Measurements from ENCODE around the gene FTH1.
"Not testable (repeated sequence)": the region's sequence is repeated elsewhere in the genome, so short reads cannot be mapped to it uniquely, and the experiment has no call there.

DNA sequence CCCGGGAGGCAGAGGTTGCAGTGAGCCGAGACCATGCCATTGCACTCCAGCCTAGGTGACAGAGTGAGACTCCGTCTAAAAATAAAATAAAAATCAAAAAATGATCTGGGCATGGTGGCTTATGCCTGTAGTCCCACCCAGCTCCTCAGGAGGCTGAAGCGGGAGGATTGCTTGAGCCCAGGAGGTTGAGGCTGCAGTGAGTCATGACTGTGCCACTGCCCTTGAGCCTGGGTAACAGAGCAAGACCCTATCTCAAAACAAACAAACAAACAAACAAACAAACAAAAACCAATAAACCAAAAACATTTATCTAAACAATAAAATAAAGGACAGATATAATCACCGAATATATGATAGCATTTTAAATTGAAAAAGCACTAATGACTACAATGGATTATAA, 13.8 kb downstream of the FTH1 start:
- TF ChIP-seq, protein P1, sequence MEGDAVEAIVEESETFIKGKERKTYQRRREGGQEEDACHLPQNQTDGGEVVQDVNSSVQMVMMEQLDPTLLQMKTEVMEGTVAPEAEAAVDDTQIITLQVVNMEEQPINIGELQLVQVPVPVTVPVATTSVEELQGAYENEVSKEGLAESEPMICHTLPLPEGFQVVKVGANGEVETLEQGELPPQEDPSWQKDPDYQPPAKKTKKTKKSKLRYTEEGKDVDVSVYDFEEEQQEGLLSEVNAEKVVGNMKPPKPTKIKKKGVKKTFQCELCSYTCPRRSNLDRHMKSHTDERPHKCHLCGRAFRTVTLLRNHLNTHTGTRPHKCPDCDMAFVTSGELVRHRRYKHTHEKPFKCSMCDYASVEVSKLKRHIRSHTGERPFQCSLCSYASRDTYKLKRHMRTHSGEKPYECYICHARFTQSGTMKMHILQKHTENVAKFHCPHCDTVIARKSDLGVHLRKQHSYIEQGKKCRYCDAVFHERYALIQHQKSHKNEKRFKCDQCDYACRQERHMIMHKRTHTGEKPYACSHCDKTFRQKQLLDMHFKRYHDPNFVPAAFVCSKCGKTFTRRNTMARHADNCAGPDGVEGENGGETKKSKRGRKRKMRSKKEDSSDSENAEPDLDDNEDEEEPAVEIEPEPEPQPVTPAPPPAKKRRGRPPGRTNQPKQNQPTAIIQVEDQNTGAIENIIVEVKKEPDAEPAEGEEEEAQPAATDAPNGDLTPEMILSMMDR (IDR thresholded peaks at IDR 0.05; ENCODE audit: poor library complexity, severe bottlenecking) = not testable (repeated sequence)
- TF ChIP-seq EP300 (conservative IDR thresholded peaks at IDR 0.05; ENCODE audit: poor library complexity, severe bottlenecking); EZH2 (IDR thresholded peaks at IDR 0.05; ENCODE audit: borderline replicate concordance, insufficient read depth, low read length, poor library complexity, severe bottlenecking); POLR2AphosphoS5 (IDR thresholded peaks at IDR 0.05); SMC3 (conservative IDR thresholded peaks at IDR 0.05; ENCODE audit: poor library complexity); MXI1 (conservative IDR thresholded peaks at IDR 0.05; ENCODE audit: poor library complexity, severe bottlenecking): not testable (repeated sequence)
- TF ChIP-seq, protein P2, sequence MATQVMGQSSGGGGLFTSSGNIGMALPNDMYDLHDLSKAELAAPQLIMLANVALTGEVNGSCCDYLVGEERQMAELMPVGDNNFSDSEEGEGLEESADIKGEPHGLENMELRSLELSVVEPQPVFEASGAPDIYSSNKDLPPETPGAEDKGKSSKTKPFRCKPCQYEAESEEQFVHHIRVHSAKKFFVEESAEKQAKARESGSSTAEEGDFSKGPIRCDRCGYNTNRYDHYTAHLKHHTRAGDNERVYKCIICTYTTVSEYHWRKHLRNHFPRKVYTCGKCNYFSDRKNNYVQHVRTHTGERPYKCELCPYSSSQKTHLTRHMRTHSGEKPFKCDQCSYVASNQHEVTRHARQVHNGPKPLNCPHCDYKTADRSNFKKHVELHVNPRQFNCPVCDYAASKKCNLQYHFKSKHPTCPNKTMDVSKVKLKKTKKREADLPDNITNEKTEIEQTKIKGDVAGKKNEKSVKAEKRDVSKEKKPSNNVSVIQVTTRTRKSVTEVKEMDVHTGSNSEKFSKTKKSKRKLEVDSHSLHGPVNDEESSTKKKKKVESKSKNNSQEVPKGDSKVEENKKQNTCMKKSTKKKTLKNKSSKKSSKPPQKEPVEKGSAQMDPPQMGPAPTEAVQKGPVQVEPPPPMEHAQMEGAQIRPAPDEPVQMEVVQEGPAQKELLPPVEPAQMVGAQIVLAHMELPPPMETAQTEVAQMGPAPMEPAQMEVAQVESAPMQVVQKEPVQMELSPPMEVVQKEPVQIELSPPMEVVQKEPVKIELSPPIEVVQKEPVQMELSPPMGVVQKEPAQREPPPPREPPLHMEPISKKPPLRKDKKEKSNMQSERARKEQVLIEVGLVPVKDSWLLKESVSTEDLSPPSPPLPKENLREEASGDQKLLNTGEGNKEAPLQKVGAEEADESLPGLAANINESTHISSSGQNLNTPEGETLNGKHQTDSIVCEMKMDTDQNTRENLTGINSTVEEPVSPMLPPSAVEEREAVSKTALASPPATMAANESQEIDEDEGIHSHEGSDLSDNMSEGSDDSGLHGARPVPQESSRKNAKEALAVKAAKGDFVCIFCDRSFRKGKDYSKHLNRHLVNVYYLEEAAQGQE (IDR thresholded peaks at IDR 0.05; ENCODE audit: borderline replicate concordance) = not testable (repeated sequence)
